Activated CD4-positive, CD25-positive, alpha-beta regulatory T cell treated with anti-CD3 and anti-CD28 coated beads, Interleukin-2, amount 50 U/mL, for 16 hours (primary cell): ENCODE results near the gene YWHAE.
"Not testable (repeated sequence)": the region's sequence is repeated elsewhere in the genome, so short reads cannot be mapped to it uniquely, and the experiment has no call there.

Experiments used
- DNase-seq: peaks from one replicate; pipeline ENCODE4 v3.0.0-alpha.2; 2020; ENCODE audit warnings: low read depth, low spot score

YWHAE gene

GRCh38 chr17:1329745-1330343 is 70.2 kb downstream of the YWHAE start:
- DNase-seq: no peak

- no peak for DNase-seq
These were observed 71.6 kb downstream of the YWHAE start for GRCh38 chr17:1328437-1328836.

DNA sequence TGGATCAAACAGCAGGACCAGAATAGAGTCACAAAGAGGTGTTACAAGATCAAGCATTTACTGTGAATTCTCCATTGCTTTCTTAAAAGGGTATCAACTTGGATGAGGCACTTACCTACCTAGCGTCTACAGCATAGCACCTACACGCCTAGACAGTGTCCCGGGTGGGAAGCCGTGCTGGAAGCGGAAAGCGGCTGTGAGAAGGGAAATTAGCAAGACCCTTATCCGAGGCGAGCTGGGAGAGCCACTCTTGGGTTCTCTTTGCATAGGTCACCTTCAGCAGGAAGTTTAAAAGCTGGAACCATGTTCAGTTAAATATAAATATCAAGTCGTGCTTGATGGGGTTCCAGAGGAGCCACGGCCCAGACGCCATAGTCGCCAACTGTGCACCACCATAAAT is 74.3 kb downstream of the YWHAE start:
- DNase-seq: no peak

- no peak for DNase-seq
These were observed 75.7 kb downstream of the YWHAE start for GRCh38 chr17:1324201-1324771.

DNA sequence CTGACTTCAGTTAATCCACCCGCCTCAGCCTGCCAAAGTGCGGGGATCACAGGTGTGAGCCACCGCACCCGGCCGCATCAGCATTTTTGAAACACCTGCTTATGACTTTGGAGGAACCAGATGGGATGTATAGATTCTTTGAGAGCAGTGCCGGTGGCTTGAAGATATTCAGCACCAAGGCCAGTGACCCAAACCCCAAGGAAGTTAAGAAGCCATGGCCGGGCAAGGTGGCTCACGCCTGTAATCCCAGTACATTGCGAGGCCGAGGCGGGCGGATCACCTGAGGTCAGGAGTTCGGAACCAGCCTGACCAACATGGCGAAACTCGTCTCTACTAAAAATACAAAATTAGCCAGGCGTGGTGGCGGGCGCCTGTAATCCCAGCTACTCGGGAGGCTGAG is 76.7 kb downstream of the YWHAE start:
- DNase-seq: no peak

GRCh38 chr17:1322480-1322879 is 77.5 kb downstream of the YWHAE start:
- DNase-seq: no peak

DNA sequence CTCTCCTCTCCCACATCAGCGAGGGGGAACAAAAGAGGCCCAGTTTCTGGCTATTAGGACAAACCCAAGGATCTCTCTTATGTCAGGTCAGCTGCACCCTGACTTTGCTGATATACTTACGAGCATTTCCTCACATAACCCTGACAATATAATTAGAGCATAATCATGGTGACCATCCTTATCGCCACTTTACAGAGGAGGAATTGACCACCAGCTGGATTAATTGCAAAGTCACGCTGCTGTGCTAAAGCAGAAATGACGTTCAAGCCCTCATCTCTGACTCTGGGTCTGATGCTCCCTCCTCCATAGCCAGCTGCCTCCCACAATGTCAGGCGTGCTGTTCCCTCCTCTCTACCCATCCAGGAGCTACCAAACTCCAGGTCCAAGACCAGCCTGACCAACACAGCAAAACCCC is 78.0 kb downstream of the YWHAE start:
- DNase-seq: no peak

DNA sequence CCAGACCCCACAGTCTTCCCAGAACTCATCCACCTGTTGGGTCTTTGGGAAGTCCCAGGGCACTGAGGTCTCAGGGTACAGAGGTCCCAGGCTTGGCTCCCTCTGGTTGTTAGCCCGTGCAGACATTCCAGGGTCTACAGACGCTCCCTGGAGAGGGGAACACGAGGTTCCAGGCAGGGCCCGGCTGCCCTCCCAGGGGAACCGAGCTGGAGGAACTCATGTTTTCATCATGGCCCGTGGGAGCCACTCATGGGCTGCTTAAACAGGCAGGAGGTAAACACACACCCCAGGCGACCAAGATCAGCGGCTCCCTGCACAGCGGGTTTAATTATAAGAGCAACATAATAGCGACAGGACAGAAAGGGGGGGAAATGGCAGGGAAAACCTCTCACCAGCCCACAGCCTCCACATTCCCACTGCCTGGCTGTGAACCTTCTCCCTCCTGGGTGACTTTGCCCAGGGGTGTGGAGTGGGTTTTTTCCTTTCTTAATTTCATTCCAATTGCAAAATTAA is 84.1 kb downstream of the YWHAE start:
- DNase-seq: no peak

DNA sequence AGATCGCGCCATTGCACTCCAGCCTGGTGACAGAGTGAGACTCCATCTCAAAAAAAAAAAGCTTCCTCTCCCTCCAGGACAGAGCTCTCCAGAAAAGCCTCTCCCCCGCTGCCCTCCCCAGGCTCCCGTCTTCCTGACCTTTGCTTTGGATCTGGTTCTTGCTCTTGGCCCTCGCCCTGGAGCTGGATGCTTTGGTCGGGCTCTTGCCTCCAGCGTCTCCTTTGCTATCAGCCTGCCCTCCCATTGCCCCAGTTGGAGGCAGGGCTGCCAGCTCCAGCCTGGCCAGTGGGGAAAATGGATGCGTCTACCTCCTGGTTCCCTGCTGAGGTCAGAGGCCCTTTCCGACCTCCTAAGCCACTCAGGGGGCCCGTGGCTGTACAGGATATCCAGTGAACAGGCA is 84.6 kb downstream of the YWHAE start:
- DNase-seq: no peak

DNA sequence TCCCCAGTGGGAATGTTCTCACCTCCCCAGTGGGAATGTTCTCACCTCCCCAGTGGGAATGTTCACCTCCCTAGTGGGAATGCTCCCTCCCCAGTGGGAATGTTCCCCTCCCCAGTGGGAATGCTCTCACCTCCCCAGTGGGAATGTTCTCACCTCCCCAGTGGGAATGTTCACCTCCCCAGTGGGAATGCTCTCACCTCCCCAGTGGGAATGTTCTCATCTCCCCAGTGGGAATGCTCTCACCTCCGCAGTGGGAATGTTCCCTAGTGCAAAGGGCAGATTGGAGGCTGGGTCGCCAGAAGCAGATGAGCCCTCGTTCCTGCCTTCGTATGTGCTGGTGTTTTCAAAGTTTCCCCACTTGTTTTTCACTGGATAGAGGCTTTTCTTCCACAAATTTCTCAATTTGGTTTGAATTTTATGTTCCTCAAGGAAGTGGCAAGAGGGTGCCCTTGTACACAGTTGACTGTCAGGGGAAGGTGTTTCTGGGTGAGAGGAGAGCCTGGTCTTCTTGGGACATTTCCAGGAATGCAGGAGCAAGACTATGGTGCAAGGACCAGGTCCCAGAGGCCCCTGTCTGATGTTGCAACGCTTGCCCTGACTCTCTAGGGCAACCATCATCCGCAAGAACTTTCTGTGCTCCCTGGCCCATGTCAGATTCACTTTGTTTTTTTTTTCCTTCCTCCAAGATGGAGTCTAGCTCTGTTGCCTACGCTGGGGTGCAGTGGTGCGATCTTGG is 86.6 kb downstream of the YWHAE start:
- no peak for DNase-seq

DNA sequence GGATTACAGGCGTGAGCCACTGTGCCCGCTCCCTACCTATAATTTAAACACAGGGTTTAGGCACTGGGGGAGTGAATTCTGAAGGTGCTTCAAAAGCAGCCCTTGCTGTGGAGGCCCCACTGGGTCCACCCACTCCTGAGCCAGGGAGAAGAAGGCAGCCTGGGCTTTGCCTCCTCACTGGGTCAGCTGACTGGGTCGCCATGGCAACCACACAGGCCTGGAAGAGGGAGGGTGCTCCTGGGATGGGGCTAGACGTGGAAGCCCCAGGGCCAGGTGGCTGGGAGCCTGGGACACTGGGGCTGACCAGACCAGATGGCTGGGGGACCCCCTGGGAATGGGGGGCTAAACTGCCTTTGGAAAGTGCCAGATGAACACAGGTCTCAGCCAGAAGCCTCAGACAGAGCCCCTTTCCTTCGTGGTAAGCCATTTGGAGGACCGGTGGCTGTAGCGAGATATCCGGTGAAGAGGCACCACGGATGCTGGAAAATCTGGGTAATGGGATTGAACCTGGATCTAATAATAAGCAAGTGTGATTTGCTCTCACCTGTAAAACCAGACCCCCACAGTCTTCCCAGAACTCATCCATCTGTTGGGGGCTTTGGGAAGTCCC is 87.7 kb downstream of the YWHAE start:
- DNase-seq: no peak

GRCh38 chr17:1307829-1308228 is 92.2 kb downstream of the YWHAE start:
- not testable (repeated sequence) for DNase-seq

DNA sequence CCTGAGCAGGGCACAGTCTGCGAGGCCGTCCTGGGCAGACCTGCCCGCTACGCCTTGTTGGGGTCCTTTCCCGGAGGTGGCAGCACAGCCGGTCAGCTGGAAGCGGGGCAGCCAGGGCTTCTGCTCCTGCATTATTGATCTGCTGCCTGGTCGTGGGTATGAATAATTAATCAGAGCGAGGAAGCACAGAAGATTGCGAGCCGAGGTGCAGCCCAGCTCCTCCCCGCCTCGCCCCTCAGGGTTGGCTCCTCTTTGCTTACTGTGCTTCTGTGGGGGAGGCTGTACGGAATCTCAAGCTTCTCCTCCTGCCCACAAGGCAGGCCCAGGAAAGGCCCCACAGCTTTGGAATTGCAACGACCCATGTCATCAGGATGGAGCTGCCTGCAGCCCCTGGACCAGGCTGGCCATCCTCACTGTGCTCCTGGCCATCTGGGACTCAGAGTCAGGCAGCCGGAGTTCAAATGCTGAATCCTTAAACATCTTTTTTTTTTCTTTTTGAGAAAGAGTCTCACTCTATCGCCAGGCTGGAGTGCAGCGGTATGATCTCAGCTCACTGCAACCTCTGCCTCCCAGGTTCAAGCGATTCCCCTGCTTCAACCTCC is 95.0 kb downstream of the YWHAE start:
- no peak for DNase-seq

- DNase-seq: no peak
These were observed 95.5 kb downstream of the YWHAE start for GRCh38 chr17:1304522-1304921.

DNA sequence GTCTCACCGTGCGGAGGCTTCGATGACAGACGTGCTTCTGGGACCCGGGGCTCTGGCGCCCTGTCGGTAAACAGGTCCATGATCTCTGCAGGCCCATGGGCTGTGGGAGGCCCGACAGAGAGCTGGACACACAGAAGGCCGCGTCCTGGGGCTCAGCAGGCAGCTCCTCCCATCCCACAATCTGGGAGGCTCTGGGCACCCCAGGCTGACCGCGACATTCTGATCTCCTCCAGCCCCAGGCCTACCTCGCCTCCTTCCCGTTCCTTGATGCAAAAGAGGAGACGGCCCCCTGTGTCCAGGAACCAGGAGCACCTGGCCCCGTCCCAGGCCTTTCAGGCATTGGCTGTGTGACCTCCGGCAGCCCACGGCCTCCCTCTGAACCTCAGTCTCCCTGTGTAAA is 97.3 kb downstream of the YWHAE start:
- no peak for DNase-seq

DNA sequence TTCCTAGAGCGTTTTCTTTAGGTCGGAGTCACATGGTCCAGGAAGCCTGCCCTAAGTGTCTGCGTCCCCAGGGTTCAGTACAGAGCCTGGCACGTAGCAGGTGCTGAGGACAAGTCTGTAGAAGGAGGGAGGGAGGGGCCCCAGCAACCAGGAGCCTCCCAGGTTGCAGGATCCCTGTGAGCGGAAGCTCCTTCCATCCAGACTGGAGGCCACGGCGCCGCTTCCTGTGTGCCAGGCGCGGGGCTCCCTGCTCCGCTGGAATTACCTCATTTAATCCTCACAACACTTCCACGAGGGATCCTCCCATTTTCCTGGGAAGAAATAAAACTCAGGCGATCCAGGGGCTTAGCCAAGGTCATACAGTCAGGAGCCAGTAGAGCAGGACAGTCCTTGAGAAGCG is 98.5 kb downstream of the YWHAE start:
- DNase-seq: no peak

DNA sequence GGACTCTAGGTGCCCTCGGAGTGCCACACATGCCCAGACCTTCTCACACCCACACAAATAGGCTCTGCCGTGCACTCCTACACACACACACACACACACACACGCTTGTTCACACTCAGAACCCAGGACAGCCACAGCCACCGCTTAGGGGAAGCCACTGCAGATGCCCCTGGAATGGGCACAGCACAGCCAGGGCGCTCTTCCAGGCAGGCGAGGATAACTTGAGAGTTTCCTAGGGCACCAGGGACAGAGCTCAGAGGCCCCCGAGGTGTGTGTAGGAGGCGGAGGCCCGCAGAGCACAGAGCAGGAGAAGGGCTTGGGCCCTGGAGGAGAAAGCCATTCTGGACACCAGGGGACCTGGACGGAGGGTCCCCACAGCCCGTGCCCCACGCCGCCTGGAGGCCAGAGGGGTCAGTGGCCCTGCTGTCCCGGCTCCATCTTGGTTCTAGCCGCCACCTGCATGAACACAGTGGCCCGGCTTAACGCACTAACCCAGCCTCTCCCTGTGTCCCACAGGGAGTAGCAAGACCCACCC is 99.6 kb downstream of the YWHAE start:
- DNase-seq: no peak

GRCh38 chr17:1299552-1300370 is 100.3 kb downstream of the YWHAE start:
- no peak for DNase-seq

DNA sequence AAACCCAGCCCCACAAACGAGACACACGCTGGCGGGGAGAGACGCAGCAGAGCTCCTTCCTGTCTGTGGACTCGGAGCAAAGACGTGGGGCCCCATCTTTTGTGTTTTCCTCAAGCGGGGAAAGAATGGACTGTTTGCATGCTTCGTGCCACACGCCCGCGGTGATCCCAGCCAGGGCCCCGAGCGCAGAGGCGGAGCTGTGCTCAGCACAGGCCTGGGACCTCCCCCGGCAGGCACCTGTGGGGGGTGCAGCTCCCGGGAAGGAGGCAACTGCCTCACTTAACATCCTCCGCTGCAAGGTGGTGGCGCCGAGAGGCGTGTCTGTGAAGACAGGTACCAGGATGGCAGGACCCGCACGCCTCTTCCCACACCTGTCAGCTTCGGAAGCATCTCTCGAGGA is 101.4 kb downstream of the YWHAE start:
- DNase-seq: no peak
